ENCODE measurements around the gene CD177. TPM values are rescaled to one million over a fixed set of nuclear protein-coding genes. Genes with fewer than 3 reads are reported as not detected.
"Not testable (repeated sequence)": the region's sequence is repeated elsewhere in the genome, so short reads cannot be mapped to it uniquely, and the experiment has no call there.

Gene CD177
- total RNA-seq, 1 donor from 2014 or later, result not detected

DNA sequence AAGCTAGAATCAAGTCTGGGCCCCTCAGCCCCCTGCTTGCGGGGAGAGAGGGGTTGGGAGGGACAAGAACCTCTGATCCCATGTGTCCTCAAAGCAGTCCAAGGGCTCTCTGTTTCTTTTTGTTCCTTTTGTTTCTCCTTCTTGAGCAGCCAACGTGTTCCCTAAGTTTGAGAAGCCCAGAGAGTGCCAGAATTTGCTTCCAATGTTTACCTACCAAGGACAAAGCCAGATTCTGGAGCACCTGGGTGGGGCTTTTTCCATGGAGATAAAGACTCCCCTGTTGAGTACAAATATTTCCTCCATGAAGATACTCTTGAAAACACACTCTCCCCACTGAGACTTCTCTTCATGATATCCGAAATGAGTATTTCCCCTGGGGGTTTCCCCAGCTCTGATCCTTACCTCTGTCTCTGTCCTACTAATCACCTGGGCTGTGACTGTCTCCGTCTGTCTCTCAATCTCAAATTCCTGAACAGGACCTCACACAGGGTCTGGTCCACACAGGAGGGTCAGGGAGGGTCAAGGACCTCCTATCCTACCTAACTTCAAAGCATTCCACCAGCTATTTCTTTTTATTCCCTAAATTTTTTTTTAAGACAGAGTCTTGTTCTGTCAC, 27.4 kb downstream of the CD177 start:
- Mint-ChIP-seq H3K9me3 (no peaks in the 10 kb centered on the region), H3K36me3 (ENCODE audit: low read depth) (no peaks in the 10 kb centered on the region)
- intact Hi-C loops (cut with micrococcal nuclease), result no loop called here

GRCh38 chr19:43382586-43383216, 29.2 kb downstream of the CD177 start:
- DNase-seq; H3K4me1 Mint-ChIP-seq; intact Hi-C loops (cut with micrococcal nuclease); H3K4me3 Mint-ChIP-seq; H3K27me3 Mint-ChIP-seq; H3K9me3 Mint-ChIP-seq; H3K36me3 Mint-ChIP-seq (ENCODE audit: low read depth); H3K27ac Mint-ChIP-seq: not testable (repeated sequence)

More for the DNA sequence above, 27.4 kb downstream of the CD177 start:
- Mint-ChIP-seq H3K4me1 (peaks cover 2% of the 10 kb centered on the region), H3K27ac (no peak overlapping the region), H3K4me3 (no peak overlapping the region), H3K27me3 (no peaks in the 10 kb centered on the region)
- DNase-seq, result no peak

DNA sequence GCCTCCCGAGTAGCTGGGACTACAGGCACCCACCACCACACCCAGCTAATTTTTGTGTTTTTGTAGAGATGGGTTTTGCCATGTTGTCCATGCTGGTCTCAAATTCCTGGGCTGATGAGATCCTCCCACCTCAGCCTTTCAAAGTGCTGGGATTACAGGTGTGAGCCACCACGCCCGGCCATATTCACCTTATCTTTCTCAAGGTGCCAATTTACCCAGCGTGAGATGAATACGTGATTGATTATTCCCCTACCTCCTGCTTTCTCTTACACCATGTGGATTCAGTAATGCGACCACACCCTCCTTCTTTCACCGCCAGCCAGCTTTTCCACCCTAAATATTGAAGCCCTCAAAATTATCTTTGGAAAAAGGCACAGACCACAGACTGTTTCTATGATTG, 29.8 kb downstream of the CD177 start:
- H3K4me3 Mint-ChIP-seq; H3K9me3 Mint-ChIP-seq; H3K27ac Mint-ChIP-seq; H3K4me1 Mint-ChIP-seq; intact Hi-C loops (cut with micrococcal nuclease); H3K36me3 Mint-ChIP-seq (ENCODE audit: low read depth); H3K27me3 Mint-ChIP-seq; DNase-seq: not testable (repeated sequence)

GRCh38 chr19:43383759-43384158, 30.3 kb downstream of the CD177 start:
- H3K9me3 Mint-ChIP-seq; H3K36me3 Mint-ChIP-seq (ENCODE audit: low read depth); H3K27ac Mint-ChIP-seq; DNase-seq; H3K27me3 Mint-ChIP-seq; H3K4me3 Mint-ChIP-seq; intact Hi-C loops (cut with micrococcal nuclease); H3K4me1 Mint-ChIP-seq: not testable (repeated sequence)

GRCh38 chr19:43390903-43391551, 37.5 kb downstream of the CD177 start:
- H3K27me3 Mint-ChIP-seq; H3K9me3 Mint-ChIP-seq; H3K36me3 Mint-ChIP-seq (ENCODE audit: low read depth); H3K4me3 Mint-ChIP-seq; DNase-seq; H3K27ac Mint-ChIP-seq; H3K4me1 Mint-ChIP-seq; intact Hi-C loops (cut with micrococcal nuclease): not testable (repeated sequence)

DNA sequence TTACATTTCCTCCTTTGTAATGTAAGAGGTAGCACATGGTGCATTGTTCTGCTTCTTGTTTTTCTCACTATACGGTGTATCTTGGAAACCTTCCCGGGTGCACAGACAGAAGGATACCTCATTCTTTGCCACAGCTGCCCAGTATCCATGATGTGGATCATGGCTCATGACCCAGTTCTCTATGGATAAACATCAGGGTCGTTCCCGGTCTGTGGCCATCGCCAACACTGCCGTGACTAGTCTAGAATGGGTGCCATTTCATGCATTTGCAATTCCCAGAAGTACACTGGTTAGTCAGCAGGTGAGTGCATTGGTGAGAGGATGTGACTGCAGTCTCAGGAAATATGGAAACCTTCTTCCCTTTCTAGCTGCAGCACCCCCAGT, 38.1 kb downstream of the CD177 start:
- H3K9me3 Mint-ChIP-seq; H3K27ac Mint-ChIP-seq; H3K36me3 Mint-ChIP-seq (ENCODE audit: low read depth); H3K27me3 Mint-ChIP-seq; DNase-seq; intact Hi-C loops (cut with micrococcal nuclease); H3K4me3 Mint-ChIP-seq; H3K4me1 Mint-ChIP-seq: not testable (repeated sequence)

DNA sequence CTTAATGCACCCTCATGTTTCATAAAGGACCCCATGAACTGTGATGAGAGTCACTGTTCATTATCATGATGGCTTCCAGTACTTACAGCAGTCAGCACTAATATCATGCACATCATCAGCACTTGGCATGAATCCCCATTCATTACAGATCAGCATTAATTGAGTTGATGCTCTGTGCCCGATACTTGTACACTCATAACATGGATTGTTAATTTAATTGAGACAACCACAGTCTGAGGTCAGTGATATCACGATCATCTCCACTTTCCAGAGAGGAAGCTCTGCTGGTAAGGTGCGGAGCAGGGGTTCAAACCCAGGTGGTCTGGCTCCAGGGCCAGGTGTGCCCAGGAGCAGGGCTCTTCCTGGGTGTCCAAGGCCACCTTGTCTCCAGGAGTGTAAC, 40.0 kb downstream of the CD177 start:
- H3K9me3 Mint-ChIP-seq; H3K4me3 Mint-ChIP-seq; DNase-seq; H3K27me3 Mint-ChIP-seq; H3K36me3 Mint-ChIP-seq (ENCODE audit: low read depth); intact Hi-C loops (cut with micrococcal nuclease); H3K4me1 Mint-ChIP-seq; H3K27ac Mint-ChIP-seq: not testable (repeated sequence)

GRCh38 chr19:43395561-43395960, 42.1 kb downstream of the CD177 start:
- H3K27ac Mint-ChIP-seq, result no peak overlapping the region
- intact Hi-C loops (cut with micrococcal nuclease), result no loop called here
- no peak overlapping the region for H3K4me3 Mint-ChIP-seq
- DNase-seq, result no peak
- no peaks in the 10 kb centered on the region for H3K9me3 Mint-ChIP-seq
- H3K36me3 Mint-ChIP-seq (ENCODE audit: low read depth), result no peaks in the 10 kb centered on the region
- H3K4me1 Mint-ChIP-seq, result no peaks in the 10 kb centered on the region
- H3K27me3 Mint-ChIP-seq, result peaks cover 4% of the 10 kb centered on the region

DNA sequence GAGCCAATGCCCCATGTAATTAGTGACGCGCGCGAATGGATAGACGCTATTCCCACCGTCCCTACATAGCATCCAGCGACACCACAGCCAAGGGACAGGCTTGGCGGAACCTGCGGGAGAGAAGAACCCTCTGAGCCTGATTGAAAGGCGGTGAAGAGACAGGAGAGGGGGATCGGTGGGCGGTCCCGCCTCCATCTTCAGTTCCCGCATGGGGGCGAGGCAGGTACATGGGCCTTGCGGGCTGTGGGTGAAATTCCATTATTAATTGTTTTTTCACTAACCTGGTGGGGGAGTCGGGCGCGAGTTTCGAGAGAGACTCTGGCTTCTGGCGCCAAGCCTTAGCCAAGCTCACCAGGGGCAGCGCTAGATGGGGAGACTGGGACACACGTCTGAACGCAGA, 52.8 kb downstream of the CD177 start:
- no peaks in the 10 kb centered on the region for H3K4me1 Mint-ChIP-seq
- DNase-seq, result no peak
- intact Hi-C loops (cut with micrococcal nuclease), result no loop called here
- no peak overlapping the region for H3K27ac Mint-ChIP-seq
- no peaks in the 10 kb centered on the region for H3K9me3 Mint-ChIP-seq
- peaks cover 3% of the 10 kb centered on the region for H3K27me3 Mint-ChIP-seq
- no peaks in the 10 kb centered on the region for H3K36me3 Mint-ChIP-seq (ENCODE audit: low read depth)
- H3K4me3 Mint-ChIP-seq, result no peak overlapping the region

DNA sequence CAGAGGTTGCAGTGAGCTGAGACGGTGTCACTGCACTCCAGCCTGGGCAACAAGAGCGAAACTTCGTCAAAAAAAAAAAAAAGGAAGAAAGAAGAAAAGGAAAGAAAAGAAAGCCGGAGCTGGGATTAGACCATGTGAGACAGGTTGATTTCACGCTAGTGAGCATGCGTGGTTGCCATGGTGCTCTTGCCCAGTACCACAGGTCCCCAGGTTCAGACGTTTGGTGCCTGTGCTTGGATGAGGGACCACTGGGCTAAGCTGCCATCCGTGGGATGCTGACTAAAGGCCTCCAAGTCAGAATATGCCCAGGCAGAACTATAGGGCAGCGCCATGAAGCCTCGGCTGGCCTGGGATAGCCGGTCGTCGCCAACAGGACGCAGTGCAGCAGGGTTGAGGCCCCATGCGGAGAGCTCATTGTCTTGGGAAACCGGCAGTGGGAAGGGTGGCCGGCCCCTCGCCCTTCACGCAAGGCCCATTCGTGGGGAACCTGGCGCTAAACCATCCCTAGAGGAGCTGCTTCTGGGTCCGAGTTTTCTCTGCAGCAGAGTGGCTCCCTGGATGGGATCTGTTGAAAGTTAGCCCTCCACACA, 54.0 kb downstream of the CD177 start:
- no peaks in the 10 kb centered on the region for H3K36me3 Mint-ChIP-seq (ENCODE audit: low read depth)
- peaks cover 3% of the 10 kb centered on the region for H3K27me3 Mint-ChIP-seq
- DNase-seq, result no peak
- no peaks in the 10 kb centered on the region for H3K4me1 Mint-ChIP-seq
- H3K27ac Mint-ChIP-seq, result no peak overlapping the region
- intact Hi-C loops (cut with micrococcal nuclease), result no loop called here
- no peak overlapping the region for H3K4me3 Mint-ChIP-seq
- H3K9me3 Mint-ChIP-seq, result no peaks in the 10 kb centered on the region

GRCh38 chr19:43408043-43408442, 54.6 kb downstream of the CD177 start:
- Mint-ChIP-seq H3K36me3 (ENCODE audit: low read depth) (no peaks in the 10 kb centered on the region), H3K27ac (no peak overlapping the region), H3K4me1 (no peaks in the 10 kb centered on the region), H3K27me3 (peaks cover 3% of the 10 kb centered on the region), H3K4me3 (no peak overlapping the region), H3K9me3 (no peaks in the 10 kb centered on the region)
- DNase-seq, result no peak
- intact Hi-C loops (cut with micrococcal nuclease), result no loop called here

DNA sequence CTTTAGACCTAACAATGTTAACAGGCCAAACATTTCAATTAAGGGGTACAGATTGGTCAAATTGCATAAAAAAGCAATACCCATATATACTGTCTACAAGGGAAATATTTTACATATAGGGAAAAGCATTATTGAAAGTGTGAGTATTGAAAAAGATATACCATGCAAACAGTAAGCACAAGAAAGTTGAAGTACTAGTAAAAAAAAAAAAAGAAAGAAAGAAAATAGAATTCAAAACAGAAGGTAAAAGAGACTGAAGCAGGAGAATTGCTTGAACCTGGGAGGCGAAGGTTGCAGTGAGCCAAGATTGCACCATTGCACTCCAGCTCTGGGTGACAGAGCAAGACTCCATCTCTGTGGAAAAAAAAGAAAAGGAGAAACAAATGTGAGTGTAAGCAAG, 55.9 kb downstream of the CD177 start:
- Mint-ChIP-seq H3K9me3 (no peaks in the 10 kb centered on the region), H3K4me1 (no peaks in the 10 kb centered on the region), H3K4me3 (no peak overlapping the region), H3K36me3 (ENCODE audit: low read depth) (no peaks in the 10 kb centered on the region), H3K27me3 (peaks cover 3% of the 10 kb centered on the region), H3K27ac (no peak overlapping the region)
- DNase-seq, result no peak
- intact Hi-C loops (cut with micrococcal nuclease), result no loop called here

DNA sequence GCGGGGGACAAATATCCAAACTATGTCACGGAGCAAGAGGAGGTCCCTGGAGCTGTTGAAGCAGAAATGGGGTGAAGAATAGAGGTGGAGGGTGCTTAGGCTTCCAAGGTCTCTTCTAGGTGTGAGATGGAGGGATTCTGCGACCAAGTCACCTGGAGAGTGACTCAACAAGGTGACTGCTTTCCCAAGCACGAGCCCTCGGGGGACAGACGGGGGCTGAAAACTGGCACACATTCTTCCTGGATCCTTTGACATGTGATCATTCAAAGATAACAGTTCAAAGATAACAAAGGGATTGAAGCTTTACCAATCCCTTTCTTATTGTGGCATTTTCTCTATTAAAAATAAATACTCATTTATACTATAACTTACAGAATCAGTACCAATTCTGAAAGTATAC, 59.0 kb downstream of the CD177 start:
- Mint-ChIP-seq H3K27me3 (no peaks in the 10 kb centered on the region), H3K9me3 (no peaks in the 10 kb centered on the region), H3K27ac (no peak overlapping the region), H3K36me3 (ENCODE audit: low read depth) (no peaks in the 10 kb centered on the region), H3K4me3 (no peak overlapping the region), H3K4me1 (no peaks in the 10 kb centered on the region)
- intact Hi-C loops (cut with micrococcal nuclease), result no loop called here
- no peak for DNase-seq

Data from activated CD4-positive, alpha-beta T cell treated with anti-CD3 and anti-CD28 coated beads, Interleukin-2, amount 10 ng/mL, durations not matched to agents 24 days and 14 days (primary cell).